Measurements from ENCODE around the gene BANP.

DNA sequence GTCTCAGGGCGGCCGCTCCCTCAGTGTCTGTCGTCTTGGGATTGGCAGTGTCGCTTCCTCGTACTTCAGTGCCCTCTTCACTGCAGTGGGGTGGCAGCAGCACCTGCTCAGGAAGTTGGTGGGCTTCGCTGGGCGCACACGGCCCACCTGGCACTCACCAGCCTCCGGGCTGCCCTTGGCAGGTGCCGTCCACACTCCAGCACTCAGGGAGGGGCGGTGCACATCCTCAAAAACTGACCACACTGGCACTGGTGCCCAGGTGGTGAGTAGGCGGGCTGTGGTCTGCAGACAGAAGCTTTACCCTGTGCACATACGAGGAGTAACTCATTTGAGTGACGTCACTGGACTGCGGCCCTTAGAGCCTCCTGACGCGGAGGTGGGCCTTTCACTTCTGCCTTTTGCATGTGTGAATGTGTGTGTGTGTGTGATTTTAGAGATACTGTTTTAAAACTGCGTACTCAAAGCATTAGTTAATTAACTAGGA, 94.6 kb downstream of the BANP start:
- TF ChIP-seq, protein P1, sequence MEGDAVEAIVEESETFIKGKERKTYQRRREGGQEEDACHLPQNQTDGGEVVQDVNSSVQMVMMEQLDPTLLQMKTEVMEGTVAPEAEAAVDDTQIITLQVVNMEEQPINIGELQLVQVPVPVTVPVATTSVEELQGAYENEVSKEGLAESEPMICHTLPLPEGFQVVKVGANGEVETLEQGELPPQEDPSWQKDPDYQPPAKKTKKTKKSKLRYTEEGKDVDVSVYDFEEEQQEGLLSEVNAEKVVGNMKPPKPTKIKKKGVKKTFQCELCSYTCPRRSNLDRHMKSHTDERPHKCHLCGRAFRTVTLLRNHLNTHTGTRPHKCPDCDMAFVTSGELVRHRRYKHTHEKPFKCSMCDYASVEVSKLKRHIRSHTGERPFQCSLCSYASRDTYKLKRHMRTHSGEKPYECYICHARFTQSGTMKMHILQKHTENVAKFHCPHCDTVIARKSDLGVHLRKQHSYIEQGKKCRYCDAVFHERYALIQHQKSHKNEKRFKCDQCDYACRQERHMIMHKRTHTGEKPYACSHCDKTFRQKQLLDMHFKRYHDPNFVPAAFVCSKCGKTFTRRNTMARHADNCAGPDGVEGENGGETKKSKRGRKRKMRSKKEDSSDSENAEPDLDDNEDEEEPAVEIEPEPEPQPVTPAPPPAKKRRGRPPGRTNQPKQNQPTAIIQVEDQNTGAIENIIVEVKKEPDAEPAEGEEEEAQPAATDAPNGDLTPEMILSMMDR (IDR thresholded peaks at IDR 0.05): no peak
- TF ChIP-seq POLR2AphosphoS5 (IDR thresholded peaks at IDR 0.05; ENCODE audit: low read depth, low read length) (no peak), TCF7L2 (IDR thresholded peaks at IDR 0.05; ENCODE audit: low read depth, low read length) (no peak)
- TF ChIP-seq, protein P2, sequence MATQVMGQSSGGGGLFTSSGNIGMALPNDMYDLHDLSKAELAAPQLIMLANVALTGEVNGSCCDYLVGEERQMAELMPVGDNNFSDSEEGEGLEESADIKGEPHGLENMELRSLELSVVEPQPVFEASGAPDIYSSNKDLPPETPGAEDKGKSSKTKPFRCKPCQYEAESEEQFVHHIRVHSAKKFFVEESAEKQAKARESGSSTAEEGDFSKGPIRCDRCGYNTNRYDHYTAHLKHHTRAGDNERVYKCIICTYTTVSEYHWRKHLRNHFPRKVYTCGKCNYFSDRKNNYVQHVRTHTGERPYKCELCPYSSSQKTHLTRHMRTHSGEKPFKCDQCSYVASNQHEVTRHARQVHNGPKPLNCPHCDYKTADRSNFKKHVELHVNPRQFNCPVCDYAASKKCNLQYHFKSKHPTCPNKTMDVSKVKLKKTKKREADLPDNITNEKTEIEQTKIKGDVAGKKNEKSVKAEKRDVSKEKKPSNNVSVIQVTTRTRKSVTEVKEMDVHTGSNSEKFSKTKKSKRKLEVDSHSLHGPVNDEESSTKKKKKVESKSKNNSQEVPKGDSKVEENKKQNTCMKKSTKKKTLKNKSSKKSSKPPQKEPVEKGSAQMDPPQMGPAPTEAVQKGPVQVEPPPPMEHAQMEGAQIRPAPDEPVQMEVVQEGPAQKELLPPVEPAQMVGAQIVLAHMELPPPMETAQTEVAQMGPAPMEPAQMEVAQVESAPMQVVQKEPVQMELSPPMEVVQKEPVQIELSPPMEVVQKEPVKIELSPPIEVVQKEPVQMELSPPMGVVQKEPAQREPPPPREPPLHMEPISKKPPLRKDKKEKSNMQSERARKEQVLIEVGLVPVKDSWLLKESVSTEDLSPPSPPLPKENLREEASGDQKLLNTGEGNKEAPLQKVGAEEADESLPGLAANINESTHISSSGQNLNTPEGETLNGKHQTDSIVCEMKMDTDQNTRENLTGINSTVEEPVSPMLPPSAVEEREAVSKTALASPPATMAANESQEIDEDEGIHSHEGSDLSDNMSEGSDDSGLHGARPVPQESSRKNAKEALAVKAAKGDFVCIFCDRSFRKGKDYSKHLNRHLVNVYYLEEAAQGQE (IDR thresholded peaks at IDR 0.05; ENCODE audit: insufficient read depth in 1 of 2, low read depth in 2 of 2, low read length in 1 of 2): no peak
